Right lobe of liver (tissue), 4 donors: Measurements from ENCODE around the gene FAM131B.

ENCODE experiments used
- CTCF ChIP-seq, 4 donors: fragments of 200-600 bp in 3 of 4; fragments of 450-650 bp in 1 of 4; IDR thresholded peaks; one replicate each; pipeline versions ENCODE4 v1.5.1 to v1.8.0; 2016 to 2022; ENCODE audit warnings: antibody characterized with exemption in 4 of 4, mild to moderate bottlenecking in 2 of 4
- POLR2A ChIP-seq: fragments of 450-650 bp; IDR thresholded peaks from one replicate; pipeline ENCODE4 v1.6.1; 2017; ENCODE audit warnings: antibody characterized with exemption, mild to moderate bottlenecking
- donor health status: DM: no; HTN: no; CAD: no.
- donor health status: DM: no; HTN: no; CAD: no.
- donor health status: DM: no; HTN: yes; CAD: no.

GRCh38 chr7:143355450-143356385 lies 6.8 kb downstream of the FAM131B start:
- TF ChIP-seq CTCF (IDR thresholded peaks at IDR 0.05) (no peak), POLR2A (no peak)
